ENCODE data around the gene ZBTB7C. TPM values are rescaled to one million over a fixed set of nuclear protein-coding genes. Genes with fewer than 3 reads are reported as not detected.

ZBTB7C gene
- total RNA-seq, 4 donors from 2014 or later: 5.0 to 14.1 (median 13.3) TPM

DNA sequence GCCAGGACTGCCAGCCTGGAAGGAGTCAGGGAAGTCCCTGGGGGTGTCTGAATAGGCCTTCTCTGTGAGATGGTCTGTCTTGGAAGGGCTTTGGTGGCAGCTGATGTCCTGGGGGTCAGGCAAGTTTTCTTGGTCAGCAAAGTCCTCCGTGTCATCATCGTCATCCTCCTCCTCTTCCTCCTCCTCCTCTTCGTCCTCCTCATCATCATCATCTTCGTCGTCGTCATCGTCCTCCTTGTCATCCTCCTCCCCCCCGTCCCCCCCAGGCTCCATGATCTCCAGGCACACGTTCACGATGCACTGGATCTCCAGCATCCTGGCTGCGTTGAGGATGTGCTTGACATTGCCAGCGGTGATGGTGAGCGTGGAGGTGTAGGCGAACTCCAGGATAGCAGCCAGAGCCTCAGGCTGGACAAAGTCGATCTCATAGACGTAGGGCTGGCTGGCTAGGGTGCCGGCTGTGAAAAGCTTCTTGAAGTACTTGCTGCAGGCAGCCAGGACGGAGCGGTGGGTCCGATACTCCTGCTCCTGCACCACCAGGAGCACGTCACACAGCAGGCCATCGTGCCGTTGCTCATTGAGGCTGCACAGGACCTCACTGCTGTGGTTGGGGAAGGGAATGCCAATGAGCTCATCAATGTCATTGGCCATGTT, 368.6 kb downstream of the ZBTB7C start:
- no peak for DNase-seq (ENCODE audit: low spot score)
- ATAC-seq (ENCODE audit: low FRiP score): no peak
- TF ChIP-seq, protein P1, sequence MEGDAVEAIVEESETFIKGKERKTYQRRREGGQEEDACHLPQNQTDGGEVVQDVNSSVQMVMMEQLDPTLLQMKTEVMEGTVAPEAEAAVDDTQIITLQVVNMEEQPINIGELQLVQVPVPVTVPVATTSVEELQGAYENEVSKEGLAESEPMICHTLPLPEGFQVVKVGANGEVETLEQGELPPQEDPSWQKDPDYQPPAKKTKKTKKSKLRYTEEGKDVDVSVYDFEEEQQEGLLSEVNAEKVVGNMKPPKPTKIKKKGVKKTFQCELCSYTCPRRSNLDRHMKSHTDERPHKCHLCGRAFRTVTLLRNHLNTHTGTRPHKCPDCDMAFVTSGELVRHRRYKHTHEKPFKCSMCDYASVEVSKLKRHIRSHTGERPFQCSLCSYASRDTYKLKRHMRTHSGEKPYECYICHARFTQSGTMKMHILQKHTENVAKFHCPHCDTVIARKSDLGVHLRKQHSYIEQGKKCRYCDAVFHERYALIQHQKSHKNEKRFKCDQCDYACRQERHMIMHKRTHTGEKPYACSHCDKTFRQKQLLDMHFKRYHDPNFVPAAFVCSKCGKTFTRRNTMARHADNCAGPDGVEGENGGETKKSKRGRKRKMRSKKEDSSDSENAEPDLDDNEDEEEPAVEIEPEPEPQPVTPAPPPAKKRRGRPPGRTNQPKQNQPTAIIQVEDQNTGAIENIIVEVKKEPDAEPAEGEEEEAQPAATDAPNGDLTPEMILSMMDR (IDR thresholded peaks at IDR 0.05): no peak

GRCh38 chr18:48039769-48040215, 369.4 kb downstream of the ZBTB7C start:
- ATAC-seq (ENCODE audit: low FRiP score): no peak
- DNase-seq (ENCODE audit: low spot score): no peak
- TF ChIP-seq, protein P1 (IDR thresholded peaks at IDR 0.05): no peak

- TF ChIP-seq, protein P1 (IDR thresholded peaks at IDR 0.05): no peak
- DNase-seq (ENCODE audit: low spot score): no peak
- ATAC-seq (ENCODE audit: low FRiP score): no peak
Observed at GRCh38 chr18:48038636-48039035, 370.5 kb downstream of the ZBTB7C start.

GRCh38 chr18:48037481-48038271, 371.5 kb downstream of the ZBTB7C start:
- TF ChIP-seq, protein P1 (IDR thresholded peaks at IDR 0.05): no peak
- DNase-seq (ENCODE audit: low spot score) (no peak), ATAC-seq (ENCODE audit: low FRiP score) (peak; percentile 34)

- DNase-seq (ENCODE audit: low spot score): no peak
- ATAC-seq (ENCODE audit: low FRiP score): no peak
Observed at GRCh38 chr18:48036641-48037421, 372.4 kb downstream of the ZBTB7C start.

DNA sequence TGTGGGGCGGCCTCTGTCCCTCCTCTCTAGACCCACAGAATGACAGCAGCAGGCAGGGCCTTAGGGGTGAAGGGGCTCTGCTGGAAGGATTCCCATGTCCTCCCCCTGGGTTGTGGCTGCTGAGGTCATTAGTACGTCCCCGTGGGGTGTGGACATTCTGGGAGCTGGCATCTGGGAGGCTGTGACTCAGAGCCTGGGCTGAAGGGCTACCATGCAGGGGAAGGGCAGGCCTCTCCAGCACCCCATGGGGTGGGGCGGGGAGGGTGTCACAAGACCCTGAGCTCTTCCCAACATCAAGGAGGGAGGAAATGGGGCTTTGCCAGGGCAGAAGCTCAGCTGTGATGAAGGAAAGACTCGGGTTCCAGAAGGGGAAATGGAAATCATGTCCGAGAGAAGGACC, 373.0 kb downstream of the ZBTB7C start:
- DNase-seq (ENCODE audit: low spot score): no peak
- ATAC-seq (ENCODE audit: low FRiP score): peak; percentile 28

More at GRCh38 chr18:48036641-48037421, 372.4 kb downstream of the ZBTB7C start:
- TF ChIP-seq, protein P1 (IDR thresholded peaks at IDR 0.05): no peak

More for the DNA sequence above, 373.0 kb downstream of the ZBTB7C start:
- TF ChIP-seq, protein P1 (IDR thresholded peaks at IDR 0.05): no peak
